Midbrain (tissue), 1 donor: Measurements from ENCODE around the gene TMEM26.
A peak's percentile ranks its signal among the peaks of the same experiment; 100 is the strongest.
"Not testable (repeated sequence)": the region's sequence is repeated elsewhere in the genome, so short reads cannot be mapped to it uniquely, and the experiment has no call there.

Experiments
- DNase-seq: peaks from one replicate; lab custom pipeline; 2025; lab: John Stamatoyannopoulos, UW

TMEM26 gene

DNA sequence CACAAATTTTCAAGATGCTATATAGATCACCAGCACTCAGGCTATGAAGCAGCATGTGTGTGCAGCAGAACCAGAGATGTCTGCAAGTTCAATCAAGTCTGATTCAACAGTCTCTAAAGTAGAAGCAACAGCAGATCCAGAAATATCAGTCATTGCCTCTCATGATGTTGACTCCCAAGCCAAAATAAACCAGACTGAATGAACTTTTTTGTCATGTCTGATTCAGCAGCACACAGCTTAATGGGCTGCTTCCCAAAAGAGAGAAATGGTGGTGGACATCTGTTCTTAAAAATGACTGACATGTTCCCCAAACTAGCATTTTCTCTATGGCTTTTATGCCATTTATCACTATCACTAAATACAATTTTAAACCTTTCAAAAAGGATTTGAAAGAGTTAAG, 53.8 kb downstream of the TMEM26 start:
- DNase-seq = no peak

- DNase-seq = no peak
Observed at GRCh38 chr10:61398366-61399129, 54.6 kb downstream of the TMEM26 start.

GRCh38 chr10:61397175-61397986, 55.8 kb downstream of the TMEM26 start:
- DNase-seq = peak; percentile 21

DNA sequence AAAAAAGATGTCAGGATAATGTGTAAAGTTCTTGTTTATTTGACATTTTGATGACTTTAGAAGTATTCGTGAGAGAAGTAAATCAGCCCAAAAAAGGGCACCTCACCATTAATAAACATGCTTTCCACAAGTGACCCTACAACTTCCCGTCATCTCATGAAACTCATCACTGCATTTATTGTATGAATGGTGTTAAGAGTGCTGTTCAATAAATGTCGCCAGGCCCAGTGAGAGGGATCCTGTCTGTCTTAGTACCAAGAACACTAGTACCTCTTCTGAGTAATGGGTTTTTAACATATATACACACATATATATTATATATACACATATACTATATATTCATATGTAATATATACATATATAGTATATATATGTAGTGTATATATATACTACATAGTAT, 61.9 kb downstream of the TMEM26 start:
- DNase-seq = no peak

DNA sequence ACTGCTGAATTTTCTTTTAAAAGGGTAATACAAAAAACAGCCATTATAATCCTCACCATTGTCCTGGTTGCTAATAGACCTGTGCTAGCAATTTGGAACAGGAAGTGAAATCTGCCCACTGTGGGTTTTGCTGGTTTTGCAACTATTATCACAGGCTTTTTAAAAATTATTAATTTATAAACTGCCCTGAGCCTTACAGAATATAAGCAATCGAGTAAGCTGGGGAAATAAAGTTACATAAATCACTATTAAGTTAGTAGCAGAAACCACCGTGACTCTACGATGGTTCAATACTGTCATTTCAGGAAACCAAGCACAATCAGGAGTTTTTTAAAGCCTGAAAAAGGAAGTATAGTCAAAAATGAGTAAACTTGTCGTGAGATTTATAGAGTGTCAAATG, 62.3 kb downstream of the TMEM26 start:
- DNase-seq = no peak

- DNase-seq = no peak
Observed at GRCh38 chr10:61389887-61390286, 63.3 kb downstream of the TMEM26 start.

GRCh38 chr10:61388986-61389385, 64.2 kb downstream of the TMEM26 start:
- DNase-seq = not testable (repeated sequence)

- DNase-seq = no peak
Observed at GRCh38 chr10:61385231-61386001, 67.8 kb downstream of the TMEM26 start.

DNA sequence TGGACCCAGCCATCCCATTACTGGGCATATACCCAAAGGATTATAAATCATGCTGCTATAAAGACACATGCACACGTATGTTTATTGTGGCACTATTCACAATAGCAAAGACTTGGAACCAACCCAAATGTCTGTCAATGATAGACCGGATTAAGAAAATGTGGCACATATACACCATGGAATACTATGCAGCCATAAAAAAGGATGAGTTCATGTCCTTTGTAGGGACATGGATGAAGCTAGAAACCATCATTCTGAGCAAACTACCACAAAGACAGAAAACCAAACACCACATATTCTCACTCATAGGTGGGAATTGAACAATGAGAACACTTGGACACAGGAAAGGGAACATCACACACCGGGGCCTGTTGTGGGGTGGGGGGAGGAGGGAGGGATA, 72.0 kb downstream of the TMEM26 start:
- not testable (repeated sequence) for DNase-seq

- DNase-seq = no peak
Observed at GRCh38 chr10:61378865-61379264, 74.3 kb downstream of the TMEM26 start.

- DNase-seq = no peak
Observed at GRCh38 chr10:61376908-61377368, 76.2 kb downstream of the TMEM26 start.

- no peak for DNase-seq
Observed at GRCh38 chr10:61376377-61376776, 76.8 kb downstream of the TMEM26 start.

DNA sequence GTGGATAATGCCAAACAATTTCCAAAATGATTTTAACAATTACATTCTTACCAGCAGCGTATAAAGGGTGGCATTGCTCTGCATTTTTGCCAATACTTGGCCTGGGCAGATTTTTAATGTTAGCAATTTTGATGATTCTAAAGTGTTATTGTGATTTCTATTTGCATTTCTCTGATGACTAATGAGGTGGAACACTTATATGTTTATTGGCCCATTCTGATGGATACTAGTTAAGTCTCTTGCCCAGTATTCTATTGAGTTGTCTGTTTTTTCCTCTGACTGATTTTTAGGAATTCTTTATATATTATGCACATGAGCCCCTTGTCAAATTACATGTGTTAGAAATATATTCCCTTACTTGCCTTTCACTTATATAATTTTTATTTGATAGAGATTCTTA, 86.8 kb downstream of the TMEM26 start:
- DNase-seq = no peak

DNA sequence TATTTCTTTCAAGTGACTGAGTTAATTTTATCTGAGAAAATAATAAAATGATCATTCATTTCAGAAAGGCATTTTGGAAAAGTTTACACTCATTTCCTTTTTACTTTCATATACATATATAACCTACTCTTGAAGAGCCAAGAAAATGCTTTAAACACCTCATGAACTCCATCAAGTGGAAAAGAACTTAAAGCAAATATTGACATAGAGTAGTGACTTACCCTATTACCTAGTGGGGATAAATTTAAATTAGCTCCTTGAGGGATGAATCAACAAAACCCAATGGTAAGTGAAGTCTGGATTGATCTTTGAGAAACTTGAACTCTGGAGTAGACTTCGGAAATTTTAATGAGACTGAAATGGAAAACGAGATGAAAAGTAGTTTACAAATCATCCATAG, 88.6 kb downstream of the TMEM26 start:
- no peak for DNase-seq

DNA sequence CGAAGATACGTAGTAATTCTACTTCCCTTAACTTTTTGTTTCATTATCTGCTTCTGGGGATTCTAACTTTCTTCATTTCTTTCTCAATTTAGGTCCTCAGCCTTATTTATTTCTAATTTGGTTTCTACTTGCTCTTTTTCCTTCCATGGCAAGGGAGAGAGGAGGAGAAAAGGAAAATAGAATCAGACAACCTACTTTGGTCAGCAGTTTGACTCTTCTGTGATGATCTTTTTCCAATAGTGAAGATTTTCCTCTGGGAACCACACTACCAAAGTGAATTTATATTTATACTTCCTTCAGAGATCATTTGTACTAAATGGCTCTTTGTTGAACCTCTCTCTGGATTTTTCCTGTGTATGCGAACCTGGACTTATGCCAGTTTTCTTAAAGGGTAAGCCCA, 90.2 kb downstream of the TMEM26 start:
- DNase-seq = no peak

- no peak for DNase-seq
Observed at GRCh38 chr10:61359452-61359851, 93.7 kb downstream of the TMEM26 start.

DNA sequence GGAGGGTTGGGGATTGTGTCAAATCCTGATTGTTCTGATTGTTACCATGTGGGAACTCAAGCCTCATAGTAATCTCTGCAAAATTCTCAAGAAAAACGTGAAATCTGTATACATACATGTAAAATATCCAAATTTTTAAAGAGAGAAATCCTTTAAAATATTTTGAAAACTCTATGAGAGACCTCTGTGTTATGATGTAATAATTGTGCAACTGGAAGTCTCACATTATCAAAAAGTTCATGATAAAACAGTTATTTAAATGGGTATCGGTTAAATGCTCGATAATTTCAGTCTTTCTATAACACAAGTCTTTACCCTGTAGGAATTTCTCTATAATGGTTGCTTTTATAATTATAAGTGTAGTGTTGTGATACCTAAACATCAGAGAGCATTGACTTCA, 95.5 kb downstream of the TMEM26 start:
- no peak for DNase-seq
